NCI-H128 (cell line): ENCODE measurements around the gene DDX60.
"Not testable (repeated sequence)": the region's sequence is repeated elsewhere in the genome, so short reads cannot be mapped to it uniquely, and the experiment has no call there.

ENCODE experiments used
- DNase-seq: peaks from one replicate; lab custom pipeline; 2025; ENCODE audit not compliant: unreplicated experiment; lab: John Stamatoyannopoulos, UW

Gene DDX60

GRCh38 chr4:168293386-168293975 lies 25.1 kb downstream of the DDX60 start:
- DNase-seq, result no peak

- DNase-seq, result no peak
These were observed 27.3 kb downstream of the DDX60 start for GRCh38 chr4:168291242-168291641.

GRCh38 chr4:168285850-168286249 lies 32.7 kb downstream of the DDX60 start:
- DNase-seq, result not testable (repeated sequence)

GRCh38 chr4:168279556-168279955 lies 39.0 kb downstream of the DDX60 start:
- DNase-seq, result no peak

GRCh38 chr4:168275836-168276235 lies 42.7 kb downstream of the DDX60 start:
- DNase-seq, result no peak

GRCh38 chr4:168274871-168275270 lies 43.7 kb downstream of the DDX60 start:
- no peak for DNase-seq

- DNase-seq, result no peak
These were observed 44.7 kb downstream of the DDX60 start for GRCh38 chr4:168273838-168274237.

GRCh38 chr4:168272488-168272887 lies 46.1 kb downstream of the DDX60 start:
- no peak for DNase-seq

GRCh38 chr4:168269896-168270295 lies 48.7 kb downstream of the DDX60 start:
- no peak for DNase-seq

GRCh38 chr4:168265327-168265726 lies 53.2 kb downstream of the DDX60 start:
- no peak for DNase-seq

- no peak for DNase-seq
These were observed 53.6 kb downstream of the DDX60 start for GRCh38 chr4:168264903-168265302.

GRCh38 chr4:168263039-168263438 lies 55.5 kb downstream of the DDX60 start:
- no peak for DNase-seq

GRCh38 chr4:168259096-168259495 lies 59.5 kb downstream of the DDX60 start:
- DNase-seq, result no peak

- DNase-seq, result no peak
These were observed 60.8 kb downstream of the DDX60 start for GRCh38 chr4:168257768-168258167.

- no peak for DNase-seq
These were observed 70.3 kb downstream of the DDX60 start for GRCh38 chr4:168248176-168248710.

GRCh38 chr4:168247603-168248002 lies 70.9 kb downstream of the DDX60 start:
- DNase-seq, result no peak

GRCh38 chr4:168241953-168242352 lies 76.6 kb downstream of the DDX60 start:
- DNase-seq, result no peak

- no peak for DNase-seq
These were observed 77.7 kb downstream of the DDX60 start for GRCh38 chr4:168240821-168241220.

GRCh38 chr4:168221301-168221700 lies 97.3 kb downstream of the DDX60 start:
- no peak for DNase-seq

- DNase-seq, result no peak
These were observed 97.7 kb downstream of the DDX60 start for GRCh38 chr4:168220893-168221292.

- DNase-seq, result no peak
These were observed 99.9 kb downstream of the DDX60 start for GRCh38 chr4:168218645-168219044.

GRCh38 chr4:168213511-168213910 lies 105.0 kb downstream of the DDX60 start:
- not testable (repeated sequence) for DNase-seq

GRCh38 chr4:168212656-168213055 lies 105.9 kb downstream of the DDX60 start:
- DNase-seq, result no peak
